Esophagus squamous epithelium (tissue), 5 donors: ENCODE measurements around the gene AIFM3. TPM values are rescaled to one million over a fixed set of nuclear protein-coding genes. Genes with fewer than 3 reads are reported as not detected.

ENCODE experiments used
- DNase-seq: peaks from one replicate; lab custom pipeline; 2025; lab: John Stamatoyannopoulos, UW
- H3K27ac ChIP-seq, 4 donors: fragments of 200-600 bp; sonication (generic); one replicate each; pipeline ENCODE4 v1.5.1; 2016 to 2019; ENCODE audit warnings: mild to moderate bottlenecking in 1 of 4
- H3K27me3 ChIP-seq, 4 donors: fragments of 200-600 bp; sonication (generic); 1 replicate in 3 of 4; 2 replicates in 1 of 4; pipeline versions ENCODE4 v1.5.1 to v1.6.0; 2017 to 2021; ENCODE audit warnings: antibody characterized with exemption in 1 of 4
- H3K36me3 ChIP-seq, 3 donors: fragments of 200-600 bp; sonication (generic); one replicate each; pipeline ENCODE4 v1.5.1; 2016 to 2019
- H3K4me1 ChIP-seq, 3 donors: fragments of 200-600 bp; sonication (generic); one replicate each; pipeline ENCODE4 v1.5.1; 2017 to 2019
- H3K4me3 ChIP-seq, 4 donors: fragments of 200-600 bp; sonication (generic); 1 replicate in 3 of 4; 2 replicates in 1 of 4; pipeline ENCODE4 v1.5.1; 2016 to 2019; ENCODE audit warnings: mild to moderate bottlenecking in 2 of 4, moderate library complexity in 1 of 4
- H3K9me3 ChIP-seq, 3 donors: fragments of 200-600 bp; sonication (generic); one replicate each; pipeline ENCODE4 v1.5.1; 2016 to 2019
- POLR2A ChIP-seq, 4 donors: fragments of 450-650 bp; IDR thresholded peaks; one replicate each; pipeline ENCODE4 v1.6.1; 2017; ENCODE audit warnings: antibody characterized with exemption in 4 of 4, mild to moderate bottlenecking in 4 of 4, moderate library complexity in 3 of 4
- WGBS, 2 donors: methylation state at CpG; one replicate each; pipeline ENCODE4 v1.1.5; 2018; 5-methylcytosine and 5-hydroxymethylcytosine counted together
- intact Hi-C: fragments of 100-400 bp; cut with DNase I; formaldehyde crosslinking; loops from one replicate; pipeline ENCODE4 v1.15.0; 2022
- total RNA-seq, 4 donors: library from RNA; depleted of rRNA; stranded (reverse); fragments of >200 nt; gene quantifications; one replicate each; pipeline ENCODE4 v1.1.0, GENCODE V29; 2016
- TF ChIP-seq, protein P1 (sequence below), 6 experiments: fragments of 450-650 bp in 4 of 6; fragments of 200-600 bp in 2 of 6; sonication (generic) in 2 of 6; IDR thresholded peaks; one replicate each; pipeline ENCODE4 v1.5.1; 2016 to 2019; ENCODE audit warnings: antibody characterized with exemption in 6 of 6, mild to moderate bottlenecking in 4 of 6, moderate library complexity in 4 of 6
- donor health status: DM: yes; HTN: yes; CAD: no.

AIFM3 gene
- total RNA-seq, 4 donors from 2014 or later = 0.30 to 1.9 (median 0.94) TPM

- H3K9me3 ChIP-seq = no peaks in the 10 kb centered on the region
- peak within 1 kb of the TSS; percentile 57 to 91 (median 70) for H3K4me3 ChIP-seq
- H3K27ac ChIP-seq = peak within 1 kb of the TSS; percentile 83 to 96 (median 90)
- H3K27me3 ChIP-seq = no peaks in the 10 kb centered on the region
- H3K4me1 ChIP-seq = peaks cover 26 to 54% (median 27%) of the 10 kb centered on the region in 3 donors
- no peak for DNase-seq
- 0 to 1% methylated on average over 15 to 38 of the region's 87 CpGs for WGBS, 2 donors
- TF ChIP-seq, protein P1, sequence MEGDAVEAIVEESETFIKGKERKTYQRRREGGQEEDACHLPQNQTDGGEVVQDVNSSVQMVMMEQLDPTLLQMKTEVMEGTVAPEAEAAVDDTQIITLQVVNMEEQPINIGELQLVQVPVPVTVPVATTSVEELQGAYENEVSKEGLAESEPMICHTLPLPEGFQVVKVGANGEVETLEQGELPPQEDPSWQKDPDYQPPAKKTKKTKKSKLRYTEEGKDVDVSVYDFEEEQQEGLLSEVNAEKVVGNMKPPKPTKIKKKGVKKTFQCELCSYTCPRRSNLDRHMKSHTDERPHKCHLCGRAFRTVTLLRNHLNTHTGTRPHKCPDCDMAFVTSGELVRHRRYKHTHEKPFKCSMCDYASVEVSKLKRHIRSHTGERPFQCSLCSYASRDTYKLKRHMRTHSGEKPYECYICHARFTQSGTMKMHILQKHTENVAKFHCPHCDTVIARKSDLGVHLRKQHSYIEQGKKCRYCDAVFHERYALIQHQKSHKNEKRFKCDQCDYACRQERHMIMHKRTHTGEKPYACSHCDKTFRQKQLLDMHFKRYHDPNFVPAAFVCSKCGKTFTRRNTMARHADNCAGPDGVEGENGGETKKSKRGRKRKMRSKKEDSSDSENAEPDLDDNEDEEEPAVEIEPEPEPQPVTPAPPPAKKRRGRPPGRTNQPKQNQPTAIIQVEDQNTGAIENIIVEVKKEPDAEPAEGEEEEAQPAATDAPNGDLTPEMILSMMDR (IDR thresholded peaks at IDR 0.05) = peak; percentile 30 to 64 (median 42)
- peak in 3 of 4 donors; percentile 83 to 92 (median 83) for TF ChIP-seq POLR2A (IDR thresholded peaks at IDR 0.05)
- intact Hi-C loops = no loop called here
- peaks cover 0 to 31% (median 0%) of the 10 kb centered on the region in 3 donors for H3K36me3 ChIP-seq
Measured at GRCh38 chr22:20981787-20982562, 14.9 kb downstream of the AIFM3 start, which contains the start of gene LZTR1. TSS of gene LZTR1 (plus strand) at chr22:20982297. CDS start at chr22:20982372, 75 bp downstream.

DNA sequence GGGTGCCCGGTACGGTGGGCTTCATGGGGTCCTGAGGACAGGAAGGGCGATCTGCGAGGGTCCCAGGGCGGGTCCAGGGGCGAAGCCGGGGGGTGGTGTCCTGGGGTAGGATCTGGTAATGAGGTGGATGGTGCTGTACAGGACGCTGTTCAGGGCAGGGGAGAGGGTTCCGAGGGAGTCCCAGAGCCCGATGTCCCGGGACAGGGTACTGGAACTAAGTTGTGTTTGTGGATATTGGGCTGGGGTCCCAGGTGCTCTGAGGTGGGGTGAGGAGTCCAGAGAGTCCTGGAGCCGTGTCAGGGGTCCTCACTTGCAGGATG is 15.5 kb downstream of the AIFM3 start:
- no peak for DNase-seq
- H3K4me3 ChIP-seq = peak overlapping the region; percentile 57 to 91 (median 70)
- H3K4me1 ChIP-seq = peaks cover 26 to 54% (median 27%) of the 10 kb centered on the region in 3 donors
- H3K9me3 ChIP-seq = no peaks in the 10 kb centered on the region
- H3K27me3 ChIP-seq = no peaks in the 10 kb centered on the region
- TF ChIP-seq, protein P1 (IDR thresholded peaks at IDR 0.05) = no peak
- no peak for TF ChIP-seq POLR2A (IDR thresholded peaks at IDR 0.05)
- peak overlapping the region; percentile 83 to 96 (median 90) for H3K27ac ChIP-seq
- 0 to 4% methylated on average over 5 to 6 of the region's 12 CpGs for WGBS, 2 donors
- intact Hi-C loops = no loop called here
- H3K36me3 ChIP-seq = peaks cover under 1 to 37% (median 3%) of the 10 kb centered on the region in 3 donors

DNA sequence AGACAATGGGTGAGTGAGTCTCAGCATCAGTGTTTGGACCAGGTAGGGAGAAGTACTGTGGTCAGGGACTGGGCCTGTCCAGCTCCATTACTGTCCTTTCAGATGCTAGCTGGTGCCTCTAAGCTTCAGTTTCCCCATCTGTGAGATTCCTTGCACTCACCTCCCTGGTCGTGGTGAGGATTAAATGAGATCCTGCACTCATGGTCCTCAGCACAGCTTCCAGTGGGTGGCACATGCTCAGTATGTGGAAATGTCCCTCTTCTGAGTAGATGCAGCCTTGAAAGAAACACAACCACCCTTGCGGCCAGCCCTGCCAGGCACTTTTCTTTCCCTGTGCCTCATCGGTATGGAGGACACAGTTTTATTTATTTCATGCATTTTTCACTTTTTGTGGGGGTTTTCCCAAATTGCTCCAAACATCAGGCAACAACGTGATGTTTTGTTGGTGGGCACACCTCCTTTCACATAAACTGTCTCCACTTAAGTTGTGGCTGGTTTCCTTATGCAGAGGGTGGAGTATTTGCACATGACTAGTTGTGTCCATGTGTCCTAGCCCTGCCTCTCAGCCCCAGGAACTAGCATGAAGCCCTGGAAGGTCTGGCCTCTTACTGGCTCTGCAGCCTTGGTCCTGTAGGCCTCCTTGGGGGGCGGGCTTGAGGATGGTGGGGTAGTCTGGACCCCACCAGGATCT is 16.2 kb downstream of the AIFM3 start:
- intact Hi-C loops = no loop called here
- Histone ChIP-seq H3K9me3 (no peaks in the 10 kb centered on the region), H3K27me3 (no peaks in the 10 kb centered on the region), H3K4me3 (peak overlapping the region; percentile 57 to 91 (median 70)), H3K4me1 (peaks cover 26 to 54% (median 27%) of the 10 kb centered on the region in 3 donors), H3K27ac (peak overlapping the region in 2 of 4 donors; percentile 83 to 94), H3K36me3 (peaks cover 5 to 44% (median 7%) of the 10 kb centered on the region in 3 donors)
- no peak for DNase-seq
- WGBS, 2 donors = 54 to 79% methylated on average over 4 to 5 of the region's 5 CpGs
- no peak for TF ChIP-seq POLR2A (IDR thresholded peaks at IDR 0.05)
- TF ChIP-seq, protein P1 (IDR thresholded peaks at IDR 0.05) = no peak

DNA sequence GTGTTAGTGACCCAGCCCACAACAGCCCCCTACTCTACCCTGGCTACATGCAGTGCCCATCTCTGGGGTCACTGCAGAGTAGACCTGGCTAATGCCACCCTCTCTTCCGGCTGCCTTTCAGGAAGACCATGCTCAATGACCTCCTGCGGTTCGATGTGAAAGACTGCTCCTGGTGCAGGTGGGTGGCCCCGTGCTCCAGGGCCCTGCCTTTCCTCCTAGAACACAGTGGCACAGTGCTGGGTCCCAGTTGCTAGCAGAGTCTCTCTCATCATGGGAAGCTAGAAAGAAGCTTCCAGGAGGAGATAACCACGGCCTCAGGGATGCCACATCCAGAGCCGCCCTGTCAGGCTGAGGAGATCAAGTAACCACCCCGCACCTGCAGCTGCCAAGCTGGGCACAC is 18.7 kb downstream of the AIFM3 start:
- no peak overlapping the region for H3K4me3 ChIP-seq
- H3K4me1 ChIP-seq = peaks cover 12 to 36% (median 17%) of the 10 kb centered on the region in 3 donors
- TF ChIP-seq, protein P1 (IDR thresholded peaks at IDR 0.05) = no peak
- TF ChIP-seq POLR2A (IDR thresholded peaks at IDR 0.05) = no peak
- no peaks in the 10 kb centered on the region for H3K27me3 ChIP-seq
- intact Hi-C loops = no loop called here
- no peaks in the 10 kb centered on the region for H3K9me3 ChIP-seq
- peaks cover 5 to 68% (median 8%) of the 10 kb centered on the region in 3 donors for H3K36me3 ChIP-seq
- no peak for DNase-seq
- 83 to 97% methylated on average over 2 to 3 of the region's 7 CpGs for WGBS, 2 donors
- H3K27ac ChIP-seq = no peak overlapping the region

- Histone ChIP-seq H3K4me3 (no peak overlapping the region), H3K9me3 (no peaks in the 10 kb centered on the region), H3K27me3 (no peaks in the 10 kb centered on the region), H3K27ac (no peak overlapping the region), H3K4me1 (peaks cover 7 to 29% (median 12%) of the 10 kb centered on the region in 3 donors), H3K36me3 (peaks cover 5 to 74% (median 8%) of the 10 kb centered on the region in 3 donors)
- TF ChIP-seq, protein P1 (IDR thresholded peaks at IDR 0.05) = no peak
- TF ChIP-seq POLR2A (IDR thresholded peaks at IDR 0.05) = no peak
- 84 to 91% methylated on average over 1 of the region's 1 CpG for WGBS, 2 donors
- intact Hi-C loops = no loop called here
- no peak for DNase-seq
Measured at GRCh38 chr22:20986365-20986764, 19.3 kb downstream of the AIFM3 start.
